Testis (tissue), 3 donors: ENCODE results near the gene NSUN3. TPM values are rescaled to one million over a fixed set of nuclear protein-coding genes. Genes with fewer than 3 reads are reported as not detected.

Source experiments
- DNase-seq: peaks from one replicate; pipeline ENCODE4 v3.0.0-alpha.2; 2019
- H3K27ac ChIP-seq, 2 donors: fragments of 200-600 bp; sonication (generic); one replicate each; pipeline ENCODE4 v1.5.1; 2019
- H3K27me3 ChIP-seq: fragments of 200-600 bp; sonication (generic); one replicate; pipeline ENCODE4 v1.5.1; 2019
- H3K36me3 ChIP-seq: fragments of 200-600 bp; sonication (generic); one replicate; pipeline ENCODE4 v1.5.1; 2017; ENCODE audit warnings: low read depth; ENCODE audit errors: missing control alignments
- H3K4me1 ChIP-seq: fragments of 200-600 bp; sonication (generic); one replicate; pipeline ENCODE4 v1.5.1; 2019
- H3K4me3 ChIP-seq, 2 donors: fragments of 200-600 bp; sonication (generic); one replicate each; pipeline ENCODE4 v1.5.1; 2017 to 2019
- H3K9me3 ChIP-seq: fragments of 200-600 bp; sonication (generic); one replicate; pipeline ENCODE4 v1.5.1; 2017
- POLR2A ChIP-seq: fragments of 450-650 bp; IDR thresholded peaks from one replicate; pipeline ENCODE4 v1.6.1; 2017; ENCODE audit warnings: antibody characterized with exemption, mild to moderate bottlenecking, moderate library complexity
- WGBS, 2 donors: methylation state at CpG; one replicate each; pipeline ENCODE4 v1.1.5; 2018; 5-methylcytosine and 5-hydroxymethylcytosine counted together
- intact Hi-C: fragments of 100-400 bp; cut with DNase I; formaldehyde crosslinking; loops from one replicate; pipeline ENCODE4 v1.15.1; 2023; ENCODE audit warnings: low total_unique reads
- polyA plus RNA-seq: library from polyadenylated mRNA; stranded (reverse); fragments of 350-450 nt; fragmentation: Illumina TruSeq; extraction: RNeasy Lipid Tissue Mini Kit (QIAGEN cat#74804); gene quantifications from one replicate; pipeline ENCODE4 v1.2.3, GENCODE V29; 2014; ENCODE audit warnings: low read depth, low replicate concordance; ENCODE audit not compliant: insufficient read depth
- total RNA-seq, 2 donors: library from RNA; depleted of rRNA; stranded (reverse); fragments of >200 nt; gene quantifications; one replicate each; pipeline ENCODE4 v1.2.3, GENCODE V29; 2016
- TF ChIP-seq, protein P1 (sequence below), 3 experiments: fragments of 450-650 bp in 2 of 3; fragments of 200-600 bp in 1 of 3; sonication (generic) in 1 of 3; IDR thresholded peaks; one replicate each; pipeline ENCODE4 v1.5.1; 2016 to 2019; ENCODE audit warnings: antibody characterized with exemption in 3 of 3, mild to moderate bottlenecking in 2 of 3, moderate library complexity in 1 of 3

NSUN3 gene
- total and polyA plus RNA-seq, 3 donors from 2014 or later = 9.3 to 19.6 (median 19.1) TPM

- H3K4me1 ChIP-seq = no peaks in the 10 kb centered on the region
- no peaks in the 10 kb centered on the region for H3K9me3 ChIP-seq
- no peak overlapping the region for H3K4me3 ChIP-seq
- TF ChIP-seq, protein P1, sequence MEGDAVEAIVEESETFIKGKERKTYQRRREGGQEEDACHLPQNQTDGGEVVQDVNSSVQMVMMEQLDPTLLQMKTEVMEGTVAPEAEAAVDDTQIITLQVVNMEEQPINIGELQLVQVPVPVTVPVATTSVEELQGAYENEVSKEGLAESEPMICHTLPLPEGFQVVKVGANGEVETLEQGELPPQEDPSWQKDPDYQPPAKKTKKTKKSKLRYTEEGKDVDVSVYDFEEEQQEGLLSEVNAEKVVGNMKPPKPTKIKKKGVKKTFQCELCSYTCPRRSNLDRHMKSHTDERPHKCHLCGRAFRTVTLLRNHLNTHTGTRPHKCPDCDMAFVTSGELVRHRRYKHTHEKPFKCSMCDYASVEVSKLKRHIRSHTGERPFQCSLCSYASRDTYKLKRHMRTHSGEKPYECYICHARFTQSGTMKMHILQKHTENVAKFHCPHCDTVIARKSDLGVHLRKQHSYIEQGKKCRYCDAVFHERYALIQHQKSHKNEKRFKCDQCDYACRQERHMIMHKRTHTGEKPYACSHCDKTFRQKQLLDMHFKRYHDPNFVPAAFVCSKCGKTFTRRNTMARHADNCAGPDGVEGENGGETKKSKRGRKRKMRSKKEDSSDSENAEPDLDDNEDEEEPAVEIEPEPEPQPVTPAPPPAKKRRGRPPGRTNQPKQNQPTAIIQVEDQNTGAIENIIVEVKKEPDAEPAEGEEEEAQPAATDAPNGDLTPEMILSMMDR (IDR thresholded peaks at IDR 0.05) = no peak
- no peaks in the 10 kb centered on the region for H3K36me3 ChIP-seq
- intact Hi-C loops = no loop called here
- no peak overlapping the region for H3K27ac ChIP-seq
- DNase-seq = no peak
- 81 to 86% methylated on average over 3 of the region's 3 CpGs for WGBS, 2 donors
- H3K27me3 ChIP-seq = no peaks in the 10 kb centered on the region
Measured at GRCh38 chr3:94172695-94173310, 109.9 kb downstream of the NSUN3 start.

GRCh38 chr3:94173673-94174434, 111.0 kb downstream of the NSUN3 start:
- no peak for DNase-seq
- WGBS, 2 donors = 72 to 84% methylated on average over 2 of the region's 2 CpGs
- H3K36me3 ChIP-seq = no peaks in the 10 kb centered on the region
- peak overlapping the region in 1 of 2 donors; percentile 49 for H3K27ac ChIP-seq
- intact Hi-C loops = no loop called here
- H3K4me1 ChIP-seq = no peaks in the 10 kb centered on the region
- H3K27me3 ChIP-seq = no peaks in the 10 kb centered on the region
- no peaks in the 10 kb centered on the region for H3K9me3 ChIP-seq
- TF ChIP-seq POLR2A = no peak
- TF ChIP-seq, protein P1 (IDR thresholded peaks at IDR 0.05) = no peak
- no peak overlapping the region for H3K4me3 ChIP-seq

DNA sequence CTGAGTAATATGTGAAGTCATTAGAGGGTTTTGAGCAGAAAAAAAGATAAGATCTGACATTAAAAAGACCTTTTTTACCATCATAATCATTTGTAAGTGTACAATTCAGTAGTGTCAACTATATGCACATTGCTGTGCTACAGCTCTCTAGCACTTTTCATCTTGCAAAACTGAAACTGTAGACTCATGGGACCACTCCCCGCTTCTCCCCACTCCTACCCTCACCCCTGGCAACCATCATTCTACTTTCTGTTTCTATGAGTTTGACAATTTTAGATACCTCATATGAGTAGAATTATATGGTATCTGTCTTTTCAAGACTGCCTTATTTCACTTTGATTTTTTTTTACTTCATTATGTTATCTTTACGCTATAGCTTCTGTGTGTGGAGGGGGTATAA, 112.8 kb downstream of the NSUN3 start:
- intact Hi-C loops = no loop called here
- TF ChIP-seq POLR2A = no peak
- TF ChIP-seq, protein P1 (IDR thresholded peaks at IDR 0.05) = no peak
- Histone ChIP-seq H3K36me3 (no peaks in the 10 kb centered on the region), H3K9me3 (no peaks in the 10 kb centered on the region), H3K27ac (no peak overlapping the region), H3K27me3 (no peaks in the 10 kb centered on the region), H3K4me3 (no peak overlapping the region), H3K4me1 (no peaks in the 10 kb centered on the region)
- 95 to 97% methylated on average over 2 of the region's 2 CpGs for WGBS, 2 donors
- no peak for DNase-seq

DNA sequence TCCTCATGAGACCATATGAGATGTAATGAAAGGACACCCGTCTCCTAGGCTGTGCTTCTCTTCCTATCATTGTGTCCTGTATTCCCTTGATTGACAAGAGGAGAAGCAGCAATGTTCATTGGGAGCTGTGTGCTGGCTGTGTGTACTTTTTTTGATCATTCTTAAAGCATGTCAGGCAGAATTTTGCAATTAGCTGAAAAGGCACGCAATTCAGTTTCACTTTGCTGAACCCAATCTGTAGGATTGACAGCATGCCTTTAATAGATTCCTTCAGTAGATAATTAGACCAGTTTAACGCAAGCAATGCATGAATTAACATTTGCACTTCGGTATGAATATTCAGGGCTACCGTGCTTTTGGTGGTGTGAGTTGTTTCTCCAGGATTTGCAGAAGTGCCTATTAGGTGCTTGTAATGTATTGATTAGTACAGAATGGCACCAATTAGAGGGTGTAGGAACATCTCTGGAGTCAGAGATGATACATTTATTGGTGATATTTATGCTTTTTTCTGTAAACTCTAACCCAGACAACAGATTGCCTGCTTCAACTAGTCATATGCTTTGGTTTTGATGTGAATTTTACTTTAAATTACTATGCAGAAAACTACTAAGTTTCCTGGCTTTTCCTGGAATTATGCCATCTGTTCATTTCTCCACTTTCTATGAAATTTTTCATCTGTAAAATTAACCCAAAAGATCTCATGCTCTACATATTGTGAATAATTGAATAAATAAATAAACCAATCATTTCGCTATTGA, 114.3 kb downstream of the NSUN3 start:
- no peaks in the 10 kb centered on the region for H3K9me3 ChIP-seq
- intact Hi-C loops = no loop called here
- no peak for DNase-seq
- no peak for TF ChIP-seq POLR2A
- TF ChIP-seq, protein P1 (IDR thresholded peaks at IDR 0.05) = no peak
- 59 to 73% methylated on average over 6 of the region's 6 CpGs for WGBS, 2 donors
- H3K27ac ChIP-seq = no peak overlapping the region
- no peaks in the 10 kb centered on the region for H3K27me3 ChIP-seq
- H3K36me3 ChIP-seq = no peaks in the 10 kb centered on the region
- no peaks in the 10 kb centered on the region for H3K4me1 ChIP-seq
- H3K4me3 ChIP-seq = no peak overlapping the region

Other genes starting within 250 kb of the NSUN3 start
- 10 to 100 TPM; 14.3 to 28.4 TPM for gene PROS1, start 89.2 kb upstream of the NSUN3 start, total RNA-seq
- 17.0 TPM for gene PROS1, start 89.2 kb upstream of the NSUN3 start, polyA plus RNA-seq
- gene ARL13B, start 82.9 kb upstream of the NSUN3 start, total RNA-seq = 10 to 100 TPM; 14.9 to 15.4 TPM
- 6.2 TPM for gene ARL13B, start 82.9 kb upstream of the NSUN3 start, polyA plus RNA-seq
- gene STX19, start 34.5 kb upstream of the NSUN3 start, total RNA-seq = not detected
- 0.29 TPM for gene STX19, start 34.5 kb upstream of the NSUN3 start, polyA plus RNA-seq
- 10 to 100 TPM in 1 of 2 donors, 1 to 10 TPM in 1; 9.1 to 10.9 TPM for gene DHFR2, start 145 bp upstream of the NSUN3 start, total RNA-seq
- 9.3 TPM for gene DHFR2, start 145 bp upstream of the NSUN3 start, polyA plus RNA-seq